ENCODE data around the gene PRKCE. TPM values are rescaled to one million over a fixed set of nuclear protein-coding genes. Genes with fewer than 3 reads are reported as not detected.

PRKCE gene
- total RNA-seq, 1 experiment from 2014 or later: 21.7 TPM

DNA sequence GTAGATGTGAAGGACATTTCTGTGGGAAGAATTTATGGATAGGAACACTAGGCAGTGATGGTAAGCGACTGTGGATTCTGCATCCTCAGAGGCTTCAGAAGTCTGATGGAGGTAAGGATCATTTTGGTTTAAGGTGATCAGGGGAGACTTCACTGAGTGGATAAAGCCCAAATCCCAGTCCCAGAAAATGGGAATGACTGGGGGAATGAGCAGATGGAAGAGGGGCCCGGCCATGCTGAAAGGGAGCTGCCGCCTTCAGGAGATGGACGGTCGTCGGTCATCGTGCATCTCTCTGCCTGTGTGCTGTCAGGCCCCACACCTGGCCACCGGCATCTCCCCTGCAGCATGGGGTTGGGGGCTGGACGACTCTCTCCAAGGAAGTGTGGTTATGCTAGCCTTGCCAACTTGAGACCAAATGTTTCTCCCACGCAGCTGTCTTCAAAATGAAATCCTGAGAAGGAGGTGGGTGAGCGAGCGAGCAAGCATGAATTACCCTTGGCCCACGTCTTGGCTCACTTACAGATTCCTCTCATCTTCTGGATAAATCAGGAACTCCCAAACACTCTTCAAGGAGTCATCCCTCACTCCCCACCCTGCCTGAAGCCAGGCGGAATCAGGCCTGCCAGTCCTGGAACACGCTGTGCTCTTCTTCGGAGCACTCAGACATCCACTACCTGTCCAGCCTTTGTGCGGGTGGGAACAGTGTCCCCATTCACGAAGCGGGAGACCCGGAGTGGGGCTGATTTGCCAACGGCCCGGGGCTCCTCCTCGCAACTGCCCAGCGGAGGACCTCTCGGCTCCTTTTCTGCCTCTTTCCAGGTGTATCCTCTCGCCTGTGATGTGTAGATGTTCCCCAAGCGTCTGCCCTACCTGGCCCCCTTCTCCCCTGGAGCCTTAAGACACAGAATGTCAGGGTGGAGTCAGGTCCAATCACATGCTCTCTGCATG lies 85.6 kb downstream of the PRKCE start:
- TF ChIP-seq, protein P1, sequence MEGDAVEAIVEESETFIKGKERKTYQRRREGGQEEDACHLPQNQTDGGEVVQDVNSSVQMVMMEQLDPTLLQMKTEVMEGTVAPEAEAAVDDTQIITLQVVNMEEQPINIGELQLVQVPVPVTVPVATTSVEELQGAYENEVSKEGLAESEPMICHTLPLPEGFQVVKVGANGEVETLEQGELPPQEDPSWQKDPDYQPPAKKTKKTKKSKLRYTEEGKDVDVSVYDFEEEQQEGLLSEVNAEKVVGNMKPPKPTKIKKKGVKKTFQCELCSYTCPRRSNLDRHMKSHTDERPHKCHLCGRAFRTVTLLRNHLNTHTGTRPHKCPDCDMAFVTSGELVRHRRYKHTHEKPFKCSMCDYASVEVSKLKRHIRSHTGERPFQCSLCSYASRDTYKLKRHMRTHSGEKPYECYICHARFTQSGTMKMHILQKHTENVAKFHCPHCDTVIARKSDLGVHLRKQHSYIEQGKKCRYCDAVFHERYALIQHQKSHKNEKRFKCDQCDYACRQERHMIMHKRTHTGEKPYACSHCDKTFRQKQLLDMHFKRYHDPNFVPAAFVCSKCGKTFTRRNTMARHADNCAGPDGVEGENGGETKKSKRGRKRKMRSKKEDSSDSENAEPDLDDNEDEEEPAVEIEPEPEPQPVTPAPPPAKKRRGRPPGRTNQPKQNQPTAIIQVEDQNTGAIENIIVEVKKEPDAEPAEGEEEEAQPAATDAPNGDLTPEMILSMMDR (conservative IDR thresholded peaks at IDR 0.05): no peak
- TF ChIP-seq EZH2 (IDR thresholded peaks at IDR 0.05; ENCODE audit: low read depth): no peak
- intact Hi-C loops (cut with micrococcal nuclease; ENCODE audit: unreplicated experiment): no loop called here
- BruUV-seq (replicated peaks): no TSS peak
- Histone ChIP-seq H4K20me1 (ENCODE audit: insufficient read depth) (no peaks in the 10 kb centered on the region; the same call in 1 of the 2 replicates), H3K36me3 (ENCODE audit: low read depth) (no peaks in the 10 kb centered on the region), H2AFZ (no peak overlapping the region), H3K27ac (no peak overlapping the region), H3K4me1 (replicated peaks; ENCODE audit: insufficient read depth) (no peaks in the 10 kb centered on the region), H3K79me2 (ENCODE audit: low read depth) (peaks cover 2% of the 10 kb centered on the region; the same call in 1 of the 2 replicates), H3K4me3 (no peak overlapping the region), H3K9me2 (ENCODE audit: insufficient read depth) (no peaks in the 10 kb centered on the region), H3F3A (ENCODE audit: insufficient read depth, low read depth) (no peaks in the 10 kb centered on the region), H3K27me3 (ENCODE audit: insufficient read depth, low read depth) (no peaks in the 10 kb centered on the region), H3K9me3 (ENCODE audit: insufficient read depth, low read depth) (no peaks in the 10 kb centered on the region), H3K4me2 (no peak overlapping the region)
- DNase-seq: no peak
- ChIA-PET POLR2A (ENCODE audit: unreplicated experiment) (no interaction called here), CTCF (no interaction called here)

DNA sequence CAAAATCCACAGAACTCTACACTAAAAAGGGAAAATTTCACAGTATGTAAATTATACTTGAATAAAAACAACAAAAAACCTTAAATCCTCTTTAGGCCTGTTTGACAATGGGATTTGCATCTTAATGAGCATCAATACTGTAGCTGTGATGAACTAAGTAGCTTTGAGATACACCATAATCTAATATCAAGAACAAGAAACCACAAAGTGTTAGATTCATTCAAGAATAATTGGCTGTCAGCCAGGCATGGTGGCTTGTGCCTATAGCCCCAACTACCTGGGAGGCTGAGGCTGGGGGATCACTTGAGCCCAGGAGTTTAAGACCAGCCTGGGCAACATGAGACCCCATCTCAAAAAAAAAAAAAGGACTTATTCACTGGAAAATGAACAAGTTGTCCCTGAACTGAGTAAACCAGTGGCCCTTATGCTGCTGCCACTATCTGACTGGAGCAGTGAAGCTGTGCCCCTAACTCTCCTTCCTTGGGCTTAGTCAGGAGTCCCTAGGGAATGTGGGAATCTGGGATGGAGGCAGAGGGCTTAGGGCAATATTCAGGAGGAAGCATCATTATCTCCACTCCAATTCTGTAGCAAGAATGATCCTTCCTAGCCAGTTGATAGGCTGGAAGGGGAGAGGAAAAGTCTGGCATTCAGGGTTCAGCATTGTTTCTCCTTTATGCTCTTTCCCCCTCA lies 88.5 kb downstream of the PRKCE start:
- Histone ChIP-seq H3K27me3 (ENCODE audit: insufficient read depth, low read depth) (no peaks in the 10 kb centered on the region), H3K4me3 (no peak overlapping the region), H4K20me1 (ENCODE audit: insufficient read depth) (no peaks in the 10 kb centered on the region; the same call in 1 of the 2 replicates), H3K9me2 (ENCODE audit: insufficient read depth) (no peaks in the 10 kb centered on the region), H3K4me1 (replicated peaks; ENCODE audit: insufficient read depth) (no peaks in the 10 kb centered on the region), H3F3A (ENCODE audit: insufficient read depth, low read depth) (no peaks in the 10 kb centered on the region), H2AFZ (no peak overlapping the region), H3K9me3 (ENCODE audit: insufficient read depth, low read depth) (no peaks in the 10 kb centered on the region), H3K36me3 (ENCODE audit: low read depth) (no peaks in the 10 kb centered on the region), H3K27ac (no peak overlapping the region), H3K4me2 (no peak overlapping the region), H3K79me2 (ENCODE audit: low read depth) (peaks cover 2% of the 10 kb centered on the region; the same call in 1 of the 2 replicates)
- POLR2A ChIA-PET (ENCODE audit: unreplicated experiment): no interaction called here
- intact Hi-C loops (cut with micrococcal nuclease; ENCODE audit: unreplicated experiment): no loop called here
- no TSS peak for BruUV-seq (replicated peaks)
- CTCF ChIA-PET: no interaction called here
- no peak for TF ChIP-seq EZH2 (IDR thresholded peaks at IDR 0.05; ENCODE audit: low read depth)
- TF ChIP-seq, protein P1 (conservative IDR thresholded peaks at IDR 0.05): no peak
- no peak for DNase-seq

DNA sequence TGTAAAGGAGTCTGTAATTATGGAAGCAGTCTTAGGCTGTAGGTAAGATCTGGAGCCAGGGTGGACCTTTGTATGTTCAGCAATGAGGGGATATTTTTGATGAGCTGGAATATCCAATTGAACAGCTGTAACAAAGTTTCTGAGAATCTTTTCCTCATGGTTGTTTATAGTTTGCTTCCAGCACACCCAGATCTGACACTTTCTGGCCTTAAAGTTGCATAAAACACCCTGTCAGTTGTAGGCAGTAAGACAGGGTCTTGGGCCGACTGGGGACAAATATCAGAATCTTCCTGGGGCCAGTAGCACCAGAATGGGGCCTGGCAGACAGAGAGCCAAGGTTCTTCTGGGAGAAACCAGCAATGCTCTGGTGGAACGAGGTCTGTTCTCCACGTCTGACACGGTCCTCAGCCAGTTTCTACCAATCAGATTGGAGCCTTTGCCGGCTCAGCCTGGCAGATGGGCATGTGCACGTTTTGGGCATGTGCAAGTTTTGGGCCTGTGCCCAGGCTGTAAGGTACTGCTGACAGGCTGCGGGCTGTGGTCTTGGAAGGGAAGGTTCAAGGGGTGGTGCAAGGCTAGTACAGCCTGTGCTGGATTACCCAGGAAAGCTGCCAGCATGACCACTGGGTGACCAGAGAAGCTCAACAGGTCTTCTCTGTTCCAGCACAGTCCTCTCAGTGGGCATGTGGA lies 89.8 kb downstream of the PRKCE start:
- Histone ChIP-seq H3K4me2 (no peak overlapping the region), H3K4me1 (replicated peaks; ENCODE audit: insufficient read depth) (no peaks in the 10 kb centered on the region), H3K9me3 (ENCODE audit: insufficient read depth, low read depth) (no peaks in the 10 kb centered on the region), H3F3A (ENCODE audit: insufficient read depth, low read depth) (no peaks in the 10 kb centered on the region), H2AFZ (no peak overlapping the region), H3K4me3 (no peak overlapping the region), H3K9me2 (ENCODE audit: insufficient read depth) (no peaks in the 10 kb centered on the region), H3K27me3 (ENCODE audit: insufficient read depth, low read depth) (no peaks in the 10 kb centered on the region), H3K27ac (no peak overlapping the region), H3K79me2 (ENCODE audit: low read depth) (0 out of 2 replicates have a peak, but pooled peaks cover 2% of the 10 kb centered on the region), H3K36me3 (ENCODE audit: low read depth) (no peaks in the 10 kb centered on the region), H4K20me1 (ENCODE audit: insufficient read depth) (no peaks in the 10 kb centered on the region; the same call in 1 of the 2 replicates)
- BruUV-seq (replicated peaks): no TSS peak
- no peak for TF ChIP-seq EZH2 (IDR thresholded peaks at IDR 0.05; ENCODE audit: low read depth)
- TF ChIP-seq, protein P1 (conservative IDR thresholded peaks at IDR 0.05): no peak
- CTCF ChIA-PET: interaction anchor here (0.6 kb wide), 1 partner anchor 147 kb away, joined by 7 read pairs; no protein-coding TSS in a partner anchor
- intact Hi-C loops (cut with micrococcal nuclease; ENCODE audit: unreplicated experiment): no loop called here
- DNase-seq: no peak
- POLR2A ChIA-PET (ENCODE audit: unreplicated experiment): no interaction called here
